Spleen (tissue), 7 donors: ENCODE results near the gene PLXNA2.

Experiments used
- CTCF ChIP-seq, 11 experiments: fragments of 200-600 bp in 7 of 11; fragments of 450-650 bp in 4 of 11; sonication (generic) in 4 of 11; IDR thresholded peaks in 8 of 11; conservative IDR thresholded peaks in 3 of 11; 1 replicate in 7 of 11; 2 replicates in 4 of 11; pipeline versions ENCODE4 v1.4.0 to v1.8.0; 2016 to 2021; ENCODE audit warnings: antibody characterized with exemption in 11 of 11, inconsistent platforms in 4 of 11, mild to moderate bottlenecking in 1 of 11
- POLR2A ChIP-seq, 3 donors: fragments of 450-650 bp; IDR thresholded peaks; one replicate each; pipeline ENCODE4 v1.5.1; 2017; ENCODE audit warnings: antibody characterized with exemption in 3 of 3, mild to moderate bottlenecking in 1 of 3
- POLR2AphosphoS5 ChIP-seq, 3 donors: sonication (generic); formaldehyde crosslinking; IDR thresholded peaks; one replicate each; pipeline ENCODE4 v1.5.1; 2017; ENCODE audit warnings: antibody characterized with exemption in 3 of 3
- donor health status: DM: no; HTN: no; CAD: no; lungs with moderate emphysema.
- donor health status: DM: no; HTN: no; CAD: no.
- donor health status: DM: no; HTN: no; CAD: no.

GRCh38 chr1:208173749-208174148, 70.4 kb downstream of the PLXNA2 start:
- TF ChIP-seq POLR2A (IDR thresholded peaks at IDR 0.05), result no peak
- TF ChIP-seq CTCF (IDR thresholded peaks at IDR 0.05 in 8 of 11, conservative IDR thresholded peaks at IDR 0.05 in 3 of 11), result no peak
- no peak for TF ChIP-seq POLR2AphosphoS5 (IDR thresholded peaks at IDR 0.05)
